Epithelial cell of proximal tubule (primary cell): ENCODE data around the gene PRR23A. TPM values are rescaled to one million over a fixed set of nuclear protein-coding genes. Genes with fewer than 3 reads are reported as not detected.

Experiments used
- DNase-seq: peaks from one replicate; pipeline ENCODE4 v3.0.0-alpha.2; 2011; ENCODE audit warnings: low read depth
- H3K4me3 ChIP-seq: 2 replicates; pipeline ENCODE4 v1.5.1; 2011; ENCODE audit warnings: low read depth, mild to moderate bottlenecking, low read length
- CTCF ChIP-seq: conservative IDR thresholded peaks from 2 replicates; pipeline ENCODE4 v1.5.1; 2012; ENCODE audit warnings: low read depth, mild to moderate bottlenecking, low read length
- total RNA-seq: library from RNA; depleted of rRNA; stranded (reverse); fragments of >200 nt; gene quantifications from 2 replicates; pipeline ENCODE4 v1.2.3, GENCODE V29; 2015

PRR23A gene
- total RNA-seq, 1 donor from 2014 or later, result not detected

GRCh38 chr3:138995706-138996105 lies 10.4 kb downstream of the PRR23A start:
- no peak for TF ChIP-seq CTCF

GRCh38 chr3:138987181-138987580 lies 18.9 kb downstream of the PRR23A start:
- TF ChIP-seq CTCF, result no peak

More at GRCh38 chr3:138995706-138996105, 10.4 kb downstream of the PRR23A start:
- no peak for DNase-seq
- H3K4me3 ChIP-seq, result no peak overlapping the region

GRCh38 chr3:138985932-138986331 lies 20.1 kb downstream of the PRR23A start:
- no peak for DNase-seq
- TF ChIP-seq CTCF, result no peak

More at GRCh38 chr3:138987181-138987580, 18.9 kb downstream of the PRR23A start:
- no peak overlapping the region for H3K4me3 ChIP-seq
- no peak for DNase-seq

GRCh38 chr3:138984816-138985215 lies 21.3 kb downstream of the PRR23A start:
- DNase-seq, result no peak
- no peak for TF ChIP-seq CTCF
- no peak overlapping the region for H3K4me3 ChIP-seq

More at GRCh38 chr3:138985932-138986331, 20.1 kb downstream of the PRR23A start:
- H3K4me3 ChIP-seq, result no peak overlapping the region

GRCh38 chr3:138976047-138976446 lies 30.0 kb downstream of the PRR23A start:
- H3K4me3 ChIP-seq, result no peak overlapping the region
- DNase-seq, result no peak
- TF ChIP-seq CTCF, result no peak

GRCh38 chr3:138975351-138975750 lies 30.7 kb downstream of the PRR23A start:
- no peak for DNase-seq
- no peak overlapping the region for H3K4me3 ChIP-seq
- no peak for TF ChIP-seq CTCF

- DNase-seq, result no peak
- TF ChIP-seq CTCF, result no peak
- H3K4me3 ChIP-seq, result no peak overlapping the region
Observed at GRCh38 chr3:138974462-138974861, 31.6 kb downstream of the PRR23A start.
